ENCODE measurements around the gene TUBB2B. TPM values are rescaled to one million over a fixed set of nuclear protein-coding genes. Genes with fewer than 3 reads are reported as not detected.

Gene TUBB2B
- total and polyA plus RNA-seq, 7 donors: 2.3 to 24.9 (median 12.7) TPM

DNA sequence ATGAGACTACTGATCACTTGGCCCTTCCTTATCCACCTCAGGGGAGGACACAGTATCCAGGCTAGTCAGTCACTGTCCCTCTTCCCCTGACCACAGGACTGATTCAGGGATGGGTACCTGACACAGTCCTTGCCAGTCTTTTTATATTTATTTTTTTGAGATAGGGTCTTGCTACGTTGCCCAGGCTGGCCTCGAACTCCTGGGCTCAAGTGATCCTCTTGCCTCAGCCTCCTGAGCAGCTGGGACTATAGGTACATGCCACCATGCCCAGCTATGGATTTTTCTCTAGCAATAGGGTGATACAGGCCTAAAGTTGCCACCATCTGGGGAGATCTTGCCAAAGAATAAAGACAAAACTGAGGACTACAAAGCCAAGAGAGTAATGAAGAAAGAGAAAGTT lies 10.2 kb downstream of the TUBB2B start:
- intact Hi-C loops (cut with DNase I): no loop called here
- Histone ChIP-seq H3K36me3 (no peaks in the 10 kb centered on the region), H3K4me1 (peaks cover 0 to 2% (median 0%) of the 10 kb centered on the region in 4 donors), H3K4me3 (no peak overlapping the region), H3K9me3 (no peaks in the 10 kb centered on the region), H3K27ac (no peak overlapping the region), H3K27me3 (no peaks in the 10 kb centered on the region)
- no peak for TF ChIP-seq POLR2A (IDR thresholded peaks at IDR 0.05)
- TF ChIP-seq CTCF (IDR thresholded peaks at IDR 0.05): no peak
- TF ChIP-seq EP300 (IDR thresholded peaks at IDR 0.05): no peak
- TF ChIP-seq POLR2AphosphoS5 (IDR thresholded peaks at IDR 0.05): no peak
- 87 to 94% methylated on average over 2 of the region's 2 CpGs for WGBS, 2 donors
- DNase-seq: no peak

GRCh38 chr6:3214898-3215297 lies 12.6 kb downstream of the TUBB2B start:
- peaks cover 0 to 13% (median 12%) of the 10 kb centered on the region in 4 donors for H3K4me1 ChIP-seq
- no peak overlapping the region for H3K27ac ChIP-seq
- 59 to 69% methylated on average over 3 of the region's 3 CpGs for WGBS, 2 donors
- no peak for DNase-seq
- H3K27me3 ChIP-seq: no peaks in the 10 kb centered on the region
- no peak for TF ChIP-seq CTCF (IDR thresholded peaks at IDR 0.05)
- TF ChIP-seq POLR2A (IDR thresholded peaks at IDR 0.05): no peak
- TF ChIP-seq POLR2AphosphoS5 (IDR thresholded peaks at IDR 0.05): no peak
- no peak for TF ChIP-seq EP300 (IDR thresholded peaks at IDR 0.05)
- intact Hi-C loops (cut with DNase I): no loop called here
- H3K36me3 ChIP-seq: no peaks in the 10 kb centered on the region
- no peaks in the 10 kb centered on the region for H3K9me3 ChIP-seq
- H3K4me3 ChIP-seq: no peak overlapping the region

DNA sequence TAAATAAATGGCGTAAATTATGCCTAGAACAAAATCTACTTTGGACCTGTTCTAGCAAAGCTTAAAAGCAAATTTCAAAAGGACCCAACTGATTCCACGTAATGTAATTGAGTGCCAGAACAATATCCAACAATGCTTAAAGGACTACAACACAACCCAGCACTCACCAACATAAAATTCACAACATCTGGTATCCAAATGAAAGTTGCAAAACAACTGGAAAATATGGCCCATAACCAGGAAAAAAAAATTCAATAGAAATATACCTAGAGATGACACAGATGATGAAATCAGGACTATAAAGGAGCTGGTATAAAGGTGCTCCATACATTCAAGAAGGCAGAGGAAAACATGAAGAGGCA lies 14.1 kb downstream of the TUBB2B start:
- no peak for TF ChIP-seq POLR2AphosphoS5 (IDR thresholded peaks at IDR 0.05)
- TF ChIP-seq POLR2A (IDR thresholded peaks at IDR 0.05): no peak
- TF ChIP-seq CTCF (IDR thresholded peaks at IDR 0.05): no peak
- no peak for TF ChIP-seq EP300 (IDR thresholded peaks at IDR 0.05)

GRCh38 chr6:3212261-3212660 lies 15.2 kb downstream of the TUBB2B start:
- no peak for DNase-seq
- no peaks in the 10 kb centered on the region for H3K27me3 ChIP-seq
- H3K36me3 ChIP-seq: no peaks in the 10 kb centered on the region
- H3K9me3 ChIP-seq: no peaks in the 10 kb centered on the region
- 95 to 97% methylated on average over 6 of the region's 6 CpGs for WGBS, 2 donors
- no peak for TF ChIP-seq POLR2A (IDR thresholded peaks at IDR 0.05)
- TF ChIP-seq POLR2AphosphoS5 (IDR thresholded peaks at IDR 0.05): no peak
- no peak for TF ChIP-seq CTCF (IDR thresholded peaks at IDR 0.05)
- no peak for TF ChIP-seq EP300 (IDR thresholded peaks at IDR 0.05)
- H3K4me3 ChIP-seq: no peak overlapping the region
- intact Hi-C loops (cut with DNase I): no loop called here
- H3K4me1 ChIP-seq: peaks cover 0 to 29% (median 21%) of the 10 kb centered on the region in 4 donors
- peak overlapping the region; percentile 45 to 76 (median 72) for H3K27ac ChIP-seq

More for the DNA sequence above, 14.1 kb downstream of the TUBB2B start:
- Histone ChIP-seq H3K36me3 (no peaks in the 10 kb centered on the region), H3K9me3 (no peaks in the 10 kb centered on the region), H3K4me1 (peaks cover 0 to 24% (median 21%) of the 10 kb centered on the region in 4 donors), H3K27me3 (no peaks in the 10 kb centered on the region), H3K27ac (no peak overlapping the region), H3K4me3 (no peak overlapping the region)
- intact Hi-C loops (cut with DNase I): no loop called here
- no peak for DNase-seq
- 90 to 98% methylated on average over 2 of the region's 2 CpGs for WGBS, 2 donors

DNA sequence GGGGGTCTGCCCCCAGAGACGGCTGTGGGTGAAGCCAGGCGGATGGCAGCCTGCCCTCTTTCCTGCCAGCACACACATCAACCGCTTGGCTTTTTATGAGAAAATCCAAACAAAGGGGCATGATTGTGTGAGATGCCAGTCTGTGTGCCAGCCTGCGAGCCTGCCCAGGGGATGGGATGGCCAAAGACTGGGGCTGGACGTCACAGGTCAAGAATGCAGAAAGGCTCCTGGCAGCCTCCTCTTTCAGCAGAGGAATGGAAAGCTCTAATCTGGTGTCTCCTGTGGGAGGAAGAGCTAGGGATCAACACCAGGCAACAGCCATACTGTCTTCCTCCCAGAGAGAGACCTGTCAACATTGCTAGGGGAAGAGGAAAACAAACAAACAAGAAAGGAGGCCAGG lies 15.8 kb downstream of the TUBB2B start:
- Histone ChIP-seq H3K27ac (peak overlapping the region; percentile 45 to 76 (median 72)), H3K4me1 (peaks cover 0 to 29% (median 21%) of the 10 kb centered on the region in 4 donors), H3K36me3 (no peaks in the 10 kb centered on the region), H3K9me3 (no peaks in the 10 kb centered on the region), H3K4me3 (no peak overlapping the region), H3K27me3 (no peaks in the 10 kb centered on the region)
- WGBS, 2 donors: 80 to 86% methylated on average over 5 of the region's 5 CpGs
- intact Hi-C loops (cut with DNase I): no loop called here
- no peak for DNase-seq
- TF ChIP-seq EP300 (IDR thresholded peaks at IDR 0.05) (no peak), CTCF (IDR thresholded peaks at IDR 0.05) (no peak), POLR2A (IDR thresholded peaks at IDR 0.05) (no peak), POLR2AphosphoS5 (IDR thresholded peaks at IDR 0.05) (no peak)

Data from sigmoid colon (tissue), 7 donors.